GM18520 (cell line): ENCODE data around the gene PROS1.
"Not testable (repeated sequence)": the region's sequence is repeated elsewhere in the genome, so short reads cannot be mapped to it uniquely, and the experiment has no call there.

ENCODE experiments used
- ATAC-seq: cut with Tn5 transposase; IDR thresholded peaks from one replicate; pipeline ENCODE4 v1.9.1; 2021; ENCODE audit not compliant: unreplicated experiment

Gene PROS1

DNA sequence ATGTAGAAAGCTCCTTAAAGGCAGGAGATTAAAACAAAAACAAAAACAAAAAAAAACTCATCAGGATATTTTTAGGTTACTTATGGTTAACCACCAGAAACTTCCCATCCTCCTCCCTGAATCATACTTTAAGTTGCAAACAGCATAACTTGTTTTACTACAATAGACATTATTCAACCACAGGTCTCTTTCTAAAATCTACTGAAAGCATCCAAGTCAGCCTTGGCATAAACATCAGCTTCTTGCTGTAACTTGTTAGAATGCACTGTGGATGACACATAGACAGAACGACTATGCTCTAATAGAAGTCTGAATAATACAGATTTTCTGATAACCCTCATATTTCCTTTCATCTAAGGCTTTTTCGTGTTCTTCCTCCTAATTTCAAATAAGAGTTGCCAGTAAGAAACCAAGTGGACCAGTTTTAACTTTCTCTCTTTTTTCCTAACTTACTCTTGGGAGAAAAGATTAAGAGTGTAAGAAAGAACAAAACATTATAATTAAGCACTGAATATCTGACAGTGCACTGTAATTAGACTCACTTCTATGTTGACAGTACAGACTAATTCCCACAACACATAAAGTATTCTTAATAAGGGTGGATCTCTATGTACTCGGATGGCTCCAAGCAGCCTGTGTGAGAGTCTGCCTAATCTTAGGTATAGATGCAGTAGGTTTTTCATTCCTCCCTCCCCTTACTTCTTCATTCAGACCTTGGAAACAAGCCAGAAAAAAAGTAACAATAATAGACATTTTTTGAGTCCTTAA, 95.3 kb downstream of the PROS1 start:
- not testable (repeated sequence) for ATAC-seq

DNA sequence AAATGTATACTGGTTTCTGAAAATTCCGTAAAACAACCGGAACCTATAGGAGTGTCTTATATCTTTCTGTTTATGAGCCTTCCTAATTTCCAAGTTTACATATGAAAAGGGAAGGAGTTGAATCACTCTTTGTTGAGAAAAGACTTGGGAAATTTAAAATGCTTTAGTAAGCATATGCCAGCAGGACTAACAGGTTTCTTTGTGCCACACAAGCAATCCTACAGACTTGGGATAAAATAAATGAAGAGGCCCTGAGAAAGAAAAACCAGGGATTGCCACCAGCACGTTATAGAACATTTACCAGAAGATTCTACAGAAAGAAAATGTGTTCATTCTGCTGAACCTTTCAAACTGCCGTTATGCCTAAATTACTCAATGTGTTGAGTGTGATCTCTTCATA, 96.3 kb downstream of the PROS1 start:
- not testable (repeated sequence) for ATAC-seq

DNA sequence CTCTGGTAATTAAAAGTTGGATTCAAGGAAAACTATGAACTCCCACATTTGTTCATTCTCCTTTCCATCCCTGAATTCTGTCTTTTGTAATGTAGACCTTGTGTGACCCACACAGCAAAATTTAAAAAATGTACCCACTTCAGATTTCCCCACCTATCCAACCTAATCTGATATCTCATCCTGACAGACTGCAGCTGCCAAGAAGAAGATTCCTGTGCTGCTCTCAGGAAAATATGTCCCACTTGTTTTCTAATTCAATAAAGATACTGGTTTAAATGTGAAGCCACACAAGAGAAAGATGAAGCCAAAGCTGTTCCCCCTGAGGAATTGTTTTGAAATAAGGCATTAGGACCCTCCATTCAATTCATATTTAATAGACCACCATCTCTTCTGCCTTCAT, 100.3 kb downstream of the PROS1 start:
- ATAC-seq = not testable (repeated sequence)

DNA sequence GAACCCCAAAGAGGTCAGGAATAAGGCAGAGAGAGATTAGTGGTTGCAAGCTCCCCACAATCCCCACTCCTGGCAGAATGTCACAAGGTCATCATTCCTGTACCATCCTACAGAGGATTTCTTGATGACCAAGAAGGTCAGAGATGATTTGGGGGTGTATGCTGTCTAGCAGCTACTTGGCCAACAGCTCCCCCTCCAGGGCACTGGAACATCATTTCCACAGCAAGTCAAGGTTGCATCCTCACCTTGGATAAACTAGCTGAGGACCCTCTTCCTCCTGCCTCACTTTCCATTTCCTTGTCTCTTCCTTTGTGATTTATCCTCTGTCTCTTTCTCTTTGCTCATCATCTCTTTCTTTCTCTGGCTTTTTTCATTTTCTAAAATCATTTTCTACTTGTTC, 106.3 kb downstream of the PROS1 start:
- no peak for ATAC-seq

DNA sequence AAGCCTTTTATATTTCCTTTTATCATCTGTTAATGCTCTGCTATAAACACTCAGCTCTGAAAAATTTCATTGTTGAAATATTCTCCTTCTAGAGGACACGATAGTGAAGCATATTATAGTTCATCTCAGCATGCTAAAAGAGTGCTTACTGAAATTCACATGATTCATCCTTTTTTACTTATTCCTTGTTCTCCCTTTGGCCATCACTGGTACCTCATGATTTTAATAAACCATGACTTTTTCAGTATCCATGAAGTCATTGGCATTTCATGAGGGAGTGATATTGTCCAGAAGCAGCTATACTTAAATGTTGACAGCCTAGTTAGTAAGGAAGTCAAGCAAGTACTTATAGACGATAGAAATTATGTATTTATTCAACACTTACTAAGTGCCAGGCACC, 112.7 kb downstream of the PROS1 start:
- no peak for ATAC-seq

DNA sequence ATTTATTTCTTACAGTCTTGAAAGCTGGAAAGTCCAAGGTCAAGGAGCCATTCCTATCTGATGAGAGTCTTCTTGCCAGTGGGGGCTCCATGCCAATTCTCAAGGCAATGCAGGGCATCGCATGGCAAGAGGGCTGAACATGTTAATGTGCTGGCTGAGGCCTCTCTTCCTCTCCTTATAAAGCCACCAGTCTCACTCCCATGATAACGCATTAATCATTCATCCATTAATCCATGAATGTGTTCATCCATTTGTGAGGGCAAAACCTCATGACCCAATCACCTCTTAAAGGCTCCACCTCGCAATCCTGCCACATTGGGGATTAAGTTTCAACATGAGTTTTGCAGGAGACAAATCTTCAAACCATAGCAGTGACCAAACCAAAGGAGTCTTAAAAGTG, 118.3 kb downstream of the PROS1 start:
- ATAC-seq = no peak

DNA sequence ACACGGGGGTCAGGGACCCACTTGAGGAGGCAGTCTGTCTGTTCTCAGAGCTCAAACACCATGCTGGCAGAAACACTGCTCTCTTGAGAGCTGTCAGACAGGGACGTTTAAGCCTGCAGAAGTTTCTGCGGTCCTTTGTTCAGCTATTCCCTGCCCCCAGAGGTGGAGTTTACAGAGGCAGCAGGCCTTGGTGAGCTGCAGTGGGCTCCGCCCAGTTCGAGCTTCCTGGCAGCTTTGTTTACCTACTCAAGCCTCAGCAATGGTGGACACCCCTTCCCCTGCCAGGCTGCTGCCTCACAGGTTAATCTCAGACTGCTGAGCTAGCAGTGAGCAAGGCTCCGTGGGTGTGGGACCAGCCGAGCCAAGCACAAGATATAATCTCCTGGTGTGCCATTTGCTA, 121.5 kb downstream of the PROS1 start:
- not testable (repeated sequence) for ATAC-seq

DNA sequence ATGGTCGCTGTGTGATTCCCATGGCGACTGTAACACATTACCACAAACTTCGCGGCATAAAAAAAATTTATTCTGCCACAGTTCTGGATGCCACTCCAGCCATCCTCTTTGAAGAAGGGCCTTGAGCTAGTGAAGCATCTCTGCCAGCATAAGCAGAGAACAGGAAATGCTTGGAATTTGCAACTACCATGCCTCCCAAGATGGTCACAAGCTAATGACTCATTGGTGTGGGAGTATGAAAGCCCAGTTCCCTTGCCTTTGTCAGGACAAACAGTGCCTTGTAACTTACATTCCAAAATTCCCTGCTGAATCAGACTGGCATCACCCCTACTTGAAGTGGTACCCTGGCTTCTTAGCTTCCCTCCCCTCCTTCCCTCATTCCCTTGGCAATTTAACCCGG, 129.7 kb downstream of the PROS1 start:
- no peak for ATAC-seq

DNA sequence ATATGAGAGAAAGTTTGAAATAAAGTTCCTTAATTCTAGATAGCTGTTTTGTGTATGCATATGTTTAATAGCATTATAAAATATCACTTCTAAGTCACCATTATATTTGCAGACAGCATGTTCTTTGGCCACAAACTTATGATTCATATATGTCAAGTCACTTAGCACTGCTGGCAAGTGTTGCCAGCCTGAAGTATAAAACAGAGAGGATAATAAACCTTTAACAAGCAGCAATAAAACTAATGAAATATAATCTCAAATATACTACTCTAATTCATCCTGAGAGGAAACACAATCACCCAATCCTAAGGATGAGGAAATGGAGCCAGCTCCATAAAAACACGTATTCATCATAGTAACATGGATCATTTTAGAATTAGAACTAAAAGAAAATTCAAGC, 134.5 kb downstream of the PROS1 start:
- not testable (repeated sequence) for ATAC-seq
